ENCODE measurements around the gene TSPOAP1. TPM values are rescaled to one million over a fixed set of nuclear protein-coding genes. Genes with fewer than 3 reads are reported as not detected.
A peak's percentile ranks its signal among the peaks of the same experiment; 100 is the strongest.

Gene TSPOAP1
- total RNA-seq, 4 donors from 2014 or later = 2.9 to 16.0 (median 3.3) TPM

DNA sequence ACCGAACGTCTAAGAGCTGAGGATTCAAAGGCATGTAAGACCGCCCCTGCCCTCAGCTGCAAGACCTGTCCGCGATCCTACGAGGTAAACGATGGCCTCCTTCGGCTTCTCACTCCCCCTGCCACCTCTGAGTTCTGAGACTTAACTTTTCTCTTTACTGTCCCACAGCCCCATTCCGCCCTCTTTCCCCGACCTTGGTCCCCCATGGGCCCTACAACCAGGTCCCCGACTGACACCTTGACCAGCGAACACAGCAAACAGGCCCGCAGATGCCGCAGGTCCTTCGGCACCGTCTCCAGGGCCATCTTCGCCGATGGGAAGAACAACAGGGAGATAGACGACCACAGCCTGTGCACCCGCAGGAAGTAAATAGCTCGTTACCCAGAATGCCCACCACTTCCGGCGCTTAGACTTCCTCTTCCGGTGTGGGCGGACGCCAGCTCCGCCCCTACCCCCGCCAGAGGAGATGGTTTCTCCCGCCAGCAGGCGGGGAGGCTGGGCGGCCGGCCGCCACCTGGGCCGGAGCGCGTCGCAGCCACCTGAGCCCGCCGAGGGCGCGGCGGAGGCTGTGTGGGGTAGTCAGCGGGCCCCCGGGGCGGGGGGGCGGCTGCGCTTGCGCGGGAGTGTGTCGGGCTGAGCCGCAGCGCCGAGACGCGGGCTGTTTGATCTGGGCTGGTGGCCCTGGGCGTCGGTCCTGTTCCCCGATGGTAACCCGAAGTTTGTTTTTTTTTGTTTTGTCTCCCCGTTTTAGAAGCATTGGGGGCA is 23.4 kb upstream of the TSPOAP1 start, which contains the start of gene SUPT4H1:
Gene SUPT4H1, minus strand, starts transcription at position 371 of the 765 bp plus-strand sequence. Its CDS starts 66 bp downstream, at position 305.
- WGBS, 2 donors = 0 to 1% methylated on average over 15 to 25 of the region's 60 CpGs
- intact Hi-C loops (cut with DNase I) = loop anchor here (10.0 kb wide), 1 partner anchor 163 kb away; the partner anchor contains the start of gene MTMR4

DNA sequence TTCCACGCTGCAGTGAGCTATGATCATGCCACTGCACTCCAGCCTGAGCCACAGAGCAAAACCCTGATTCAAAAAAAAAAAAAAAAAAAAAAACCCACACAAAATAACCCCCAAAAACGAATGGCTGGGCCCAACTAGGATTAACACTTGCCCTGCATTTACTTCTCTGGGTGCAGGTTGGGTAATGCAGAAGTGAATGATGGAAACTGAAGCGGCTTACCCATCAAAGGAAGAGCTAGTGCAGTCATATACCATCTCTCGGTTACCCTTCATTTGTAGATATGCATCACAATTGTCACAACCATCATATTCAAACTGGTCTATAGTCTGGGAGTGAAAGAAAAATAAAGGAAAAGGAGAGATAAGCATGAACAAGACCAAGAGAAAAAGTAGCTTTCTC is 22.6 kb upstream of the TSPOAP1 start:
- 27 to 29% methylated on average over 3 of the region's 4 CpGs for WGBS, 2 donors
- H3K36me3 ChIP-seq = peaks cover 26 to 62% (median 32%) of the 10 kb centered on the region in 3 donors
- no peak for DNase-seq
- H3K9me3 ChIP-seq = no peaks in the 10 kb centered on the region
- peak overlapping the region in 3 of 4 donors; percentile 94 to 97 (median 95) for H3K27ac ChIP-seq
- peak overlapping the region; percentile 71 to 90 (median 84) for H3K4me3 ChIP-seq
- TF ChIP-seq, protein P1, sequence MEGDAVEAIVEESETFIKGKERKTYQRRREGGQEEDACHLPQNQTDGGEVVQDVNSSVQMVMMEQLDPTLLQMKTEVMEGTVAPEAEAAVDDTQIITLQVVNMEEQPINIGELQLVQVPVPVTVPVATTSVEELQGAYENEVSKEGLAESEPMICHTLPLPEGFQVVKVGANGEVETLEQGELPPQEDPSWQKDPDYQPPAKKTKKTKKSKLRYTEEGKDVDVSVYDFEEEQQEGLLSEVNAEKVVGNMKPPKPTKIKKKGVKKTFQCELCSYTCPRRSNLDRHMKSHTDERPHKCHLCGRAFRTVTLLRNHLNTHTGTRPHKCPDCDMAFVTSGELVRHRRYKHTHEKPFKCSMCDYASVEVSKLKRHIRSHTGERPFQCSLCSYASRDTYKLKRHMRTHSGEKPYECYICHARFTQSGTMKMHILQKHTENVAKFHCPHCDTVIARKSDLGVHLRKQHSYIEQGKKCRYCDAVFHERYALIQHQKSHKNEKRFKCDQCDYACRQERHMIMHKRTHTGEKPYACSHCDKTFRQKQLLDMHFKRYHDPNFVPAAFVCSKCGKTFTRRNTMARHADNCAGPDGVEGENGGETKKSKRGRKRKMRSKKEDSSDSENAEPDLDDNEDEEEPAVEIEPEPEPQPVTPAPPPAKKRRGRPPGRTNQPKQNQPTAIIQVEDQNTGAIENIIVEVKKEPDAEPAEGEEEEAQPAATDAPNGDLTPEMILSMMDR (IDR thresholded peaks at IDR 0.05) = no peak
- TF ChIP-seq POLR2A (IDR thresholded peaks at IDR 0.05) = no peak
- H3K27me3 ChIP-seq = no peaks in the 10 kb centered on the region
- peaks cover 6 to 29% (median 7%) of the 10 kb centered on the region in 3 donors for H3K4me1 ChIP-seq
- intact Hi-C loops (cut with DNase I) = loop anchor here (10.0 kb wide), 1 partner anchor 164 kb away; the partner anchor contains the start of gene MTMR4

More for the DNA sequence above, 23.4 kb upstream of the TSPOAP1 start, which contains the start of gene SUPT4H1:
- DNase-seq = peak; percentile 51
- Histone ChIP-seq H3K27ac (peak within 1 kb of the TSS; percentile 94 to 97 (median 94)), H3K36me3 (peaks cover 19 to 58% (median 24%) of the 10 kb centered on the region in 3 donors), H3K4me1 (peaks cover 6 to 29% (median 7%) of the 10 kb centered on the region in 3 donors), H3K27me3 (no peaks in the 10 kb centered on the region), H3K4me3 (peak within 1 kb of the TSS; percentile 71 to 90 (median 84)), H3K9me3 (no peaks in the 10 kb centered on the region)
- TF ChIP-seq, protein P1 (IDR thresholded peaks at IDR 0.05) = peak in 4 of 6 experiments; percentile 17 to 49 (median 44)
- peak in 3 of 4 donors; percentile 70 to 93 (median 89) for TF ChIP-seq POLR2A (IDR thresholded peaks at IDR 0.05)

DNA sequence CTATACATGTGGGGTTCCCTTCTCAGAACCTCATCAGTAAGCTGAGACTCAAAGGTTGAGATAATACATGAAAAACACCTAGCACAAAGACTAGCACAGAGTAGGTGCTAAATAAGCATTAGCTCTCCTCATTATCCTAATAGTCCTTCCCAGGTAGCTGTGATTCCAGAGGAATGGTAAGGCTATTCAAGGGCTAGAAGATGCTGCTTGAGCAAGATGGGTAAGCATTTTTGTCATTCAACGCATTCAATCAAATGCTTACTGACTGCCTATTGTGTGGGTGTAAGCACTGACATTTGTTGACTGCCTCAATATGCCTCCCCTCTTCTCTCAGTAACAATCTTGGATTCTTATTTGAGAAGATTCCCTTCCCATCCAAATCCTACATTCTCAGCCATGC is 19.4 kb upstream of the TSPOAP1 start:
- H3K27ac ChIP-seq = no peak overlapping the region
- no peak for TF ChIP-seq POLR2A (IDR thresholded peaks at IDR 0.05)
- TF ChIP-seq, protein P1 (IDR thresholded peaks at IDR 0.05) = no peak

DNA sequence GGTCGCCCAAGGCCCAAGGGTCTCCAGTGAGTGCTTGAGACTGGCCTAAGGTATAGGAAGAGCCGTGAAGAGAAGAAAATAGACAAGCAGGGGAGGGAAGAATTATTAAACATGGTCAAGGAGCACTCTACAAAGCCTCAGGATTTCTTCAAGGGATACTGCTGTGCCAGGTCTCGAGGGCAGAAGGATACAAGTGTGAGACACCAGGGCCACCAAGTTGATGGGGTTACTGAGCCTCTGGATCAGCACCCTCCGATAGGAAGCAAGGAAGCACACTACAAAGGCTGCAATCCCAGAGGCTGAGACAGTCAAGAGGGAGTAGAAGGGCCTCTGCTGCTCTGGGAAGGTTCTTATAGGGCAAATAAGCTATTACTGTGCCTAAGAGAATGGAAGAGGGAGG is 16.9 kb upstream of the TSPOAP1 start:
- intact Hi-C loops (cut with DNase I) = no loop called here

More for the DNA sequence above, 19.4 kb upstream of the TSPOAP1 start:
- Histone ChIP-seq H3K27me3 (no peaks in the 10 kb centered on the region), H3K4me3 (no peak overlapping the region), H3K36me3 (peaks cover 43 to 81% (median 48%) of the 10 kb centered on the region in 3 donors), H3K4me1 (peaks cover 3 to 41% (median 6%) of the 10 kb centered on the region in 3 donors), H3K9me3 (no peaks in the 10 kb centered on the region)
- intact Hi-C loops (cut with DNase I) = no loop called here
- no peak for DNase-seq
- WGBS, 2 donors = 73 to 92% methylated on average over 1 of the region's 1 CpG

More for the DNA sequence above, 16.9 kb upstream of the TSPOAP1 start:
- WGBS, 2 donors = 82 to 83% methylated on average over 4 of the region's 4 CpGs
- Histone ChIP-seq H3K36me3 (peaks cover 43 to 83% (median 48%) of the 10 kb centered on the region in 3 donors), H3K27me3 (no peaks in the 10 kb centered on the region), H3K4me1 (peaks cover 0 to 25% (median 0%) of the 10 kb centered on the region in 3 donors), H3K4me3 (no peak overlapping the region), H3K27ac (no peak overlapping the region), H3K9me3 (no peaks in the 10 kb centered on the region)
- DNase-seq = no peak
- TF ChIP-seq POLR2A (IDR thresholded peaks at IDR 0.05) = no peak
- TF ChIP-seq, protein P1 (IDR thresholded peaks at IDR 0.05) = no peak
